ENCODE data around the gene SIGLEC9.

DNA sequence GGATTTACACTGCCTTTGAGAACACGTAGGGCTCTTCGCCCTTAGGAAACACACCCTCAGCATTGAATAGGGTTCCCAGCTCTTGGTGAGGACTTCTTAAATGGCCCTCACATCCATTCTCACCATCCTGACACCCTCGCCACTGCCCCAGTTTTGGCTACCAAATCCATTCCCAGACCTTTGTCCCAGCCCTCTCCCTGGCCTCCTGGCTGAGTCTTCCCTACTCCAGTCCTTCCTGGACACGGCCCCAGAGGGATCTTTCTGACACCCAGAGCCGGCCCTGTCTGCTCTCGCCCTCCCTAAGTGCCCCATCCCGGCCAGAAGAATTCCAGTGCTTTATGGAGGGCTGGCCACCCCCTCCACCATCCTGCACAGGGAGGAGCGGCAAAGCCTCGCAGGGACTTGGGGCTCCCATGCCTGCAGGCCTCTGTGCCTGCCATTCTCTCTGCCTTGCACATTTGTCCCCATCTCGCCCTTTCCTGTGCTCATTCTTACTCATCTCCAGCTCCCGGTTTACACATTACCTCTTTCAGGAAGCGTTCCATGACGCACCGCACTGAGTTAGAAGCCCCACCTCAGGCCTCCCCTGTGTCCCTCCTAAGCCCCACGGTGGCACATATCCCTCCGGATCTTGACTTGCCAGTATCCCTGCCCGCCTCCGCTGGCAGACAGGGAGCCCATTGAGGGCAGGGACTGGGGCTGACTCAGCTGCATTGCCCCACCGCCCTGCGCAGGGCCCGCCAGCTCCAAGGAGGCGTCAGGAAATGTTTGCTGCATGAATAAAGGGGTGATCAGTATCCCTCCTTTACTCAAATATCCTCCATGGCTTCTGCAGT, 31.0 kb upstream of the SIGLEC9 start:
- TF ChIP-seq, protein P1, sequence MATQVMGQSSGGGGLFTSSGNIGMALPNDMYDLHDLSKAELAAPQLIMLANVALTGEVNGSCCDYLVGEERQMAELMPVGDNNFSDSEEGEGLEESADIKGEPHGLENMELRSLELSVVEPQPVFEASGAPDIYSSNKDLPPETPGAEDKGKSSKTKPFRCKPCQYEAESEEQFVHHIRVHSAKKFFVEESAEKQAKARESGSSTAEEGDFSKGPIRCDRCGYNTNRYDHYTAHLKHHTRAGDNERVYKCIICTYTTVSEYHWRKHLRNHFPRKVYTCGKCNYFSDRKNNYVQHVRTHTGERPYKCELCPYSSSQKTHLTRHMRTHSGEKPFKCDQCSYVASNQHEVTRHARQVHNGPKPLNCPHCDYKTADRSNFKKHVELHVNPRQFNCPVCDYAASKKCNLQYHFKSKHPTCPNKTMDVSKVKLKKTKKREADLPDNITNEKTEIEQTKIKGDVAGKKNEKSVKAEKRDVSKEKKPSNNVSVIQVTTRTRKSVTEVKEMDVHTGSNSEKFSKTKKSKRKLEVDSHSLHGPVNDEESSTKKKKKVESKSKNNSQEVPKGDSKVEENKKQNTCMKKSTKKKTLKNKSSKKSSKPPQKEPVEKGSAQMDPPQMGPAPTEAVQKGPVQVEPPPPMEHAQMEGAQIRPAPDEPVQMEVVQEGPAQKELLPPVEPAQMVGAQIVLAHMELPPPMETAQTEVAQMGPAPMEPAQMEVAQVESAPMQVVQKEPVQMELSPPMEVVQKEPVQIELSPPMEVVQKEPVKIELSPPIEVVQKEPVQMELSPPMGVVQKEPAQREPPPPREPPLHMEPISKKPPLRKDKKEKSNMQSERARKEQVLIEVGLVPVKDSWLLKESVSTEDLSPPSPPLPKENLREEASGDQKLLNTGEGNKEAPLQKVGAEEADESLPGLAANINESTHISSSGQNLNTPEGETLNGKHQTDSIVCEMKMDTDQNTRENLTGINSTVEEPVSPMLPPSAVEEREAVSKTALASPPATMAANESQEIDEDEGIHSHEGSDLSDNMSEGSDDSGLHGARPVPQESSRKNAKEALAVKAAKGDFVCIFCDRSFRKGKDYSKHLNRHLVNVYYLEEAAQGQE (IDR thresholded peaks at IDR 0.05; ENCODE audit: low read depth): no peak
- TF ChIP-seq, protein P2, sequence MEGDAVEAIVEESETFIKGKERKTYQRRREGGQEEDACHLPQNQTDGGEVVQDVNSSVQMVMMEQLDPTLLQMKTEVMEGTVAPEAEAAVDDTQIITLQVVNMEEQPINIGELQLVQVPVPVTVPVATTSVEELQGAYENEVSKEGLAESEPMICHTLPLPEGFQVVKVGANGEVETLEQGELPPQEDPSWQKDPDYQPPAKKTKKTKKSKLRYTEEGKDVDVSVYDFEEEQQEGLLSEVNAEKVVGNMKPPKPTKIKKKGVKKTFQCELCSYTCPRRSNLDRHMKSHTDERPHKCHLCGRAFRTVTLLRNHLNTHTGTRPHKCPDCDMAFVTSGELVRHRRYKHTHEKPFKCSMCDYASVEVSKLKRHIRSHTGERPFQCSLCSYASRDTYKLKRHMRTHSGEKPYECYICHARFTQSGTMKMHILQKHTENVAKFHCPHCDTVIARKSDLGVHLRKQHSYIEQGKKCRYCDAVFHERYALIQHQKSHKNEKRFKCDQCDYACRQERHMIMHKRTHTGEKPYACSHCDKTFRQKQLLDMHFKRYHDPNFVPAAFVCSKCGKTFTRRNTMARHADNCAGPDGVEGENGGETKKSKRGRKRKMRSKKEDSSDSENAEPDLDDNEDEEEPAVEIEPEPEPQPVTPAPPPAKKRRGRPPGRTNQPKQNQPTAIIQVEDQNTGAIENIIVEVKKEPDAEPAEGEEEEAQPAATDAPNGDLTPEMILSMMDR (IDR thresholded peaks at IDR 0.05 in 2 of 3, conservative IDR thresholded peaks at IDR 0.05 in 1 of 3; ENCODE audit: borderline replicate concordance in 1 of 3, insufficient read depth in 1 of 3, low read depth in 2 of 3, low read length in 2 of 3): no peak

Data from HCT116 (cell line).